Mesothelial cell of epicardium (in vitro differentiated cells): ENCODE measurements around the gene CHD2. TPM values are rescaled to one million over a fixed set of nuclear protein-coding genes. Genes with fewer than 3 reads are reported as not detected.
"Not testable (repeated sequence)": the region's sequence is repeated elsewhere in the genome, so short reads cannot be mapped to it uniquely, and the experiment has no call there.

Experiments
- DNase-seq, 2 experiments: peaks; one replicate each; pipeline ENCODE4 v3.0.0; 2021; ENCODE audit warnings: low spot score in 2 of 2; ENCODE audit not compliant: unreplicated experiment in 2 of 2
- H3K27ac Mint-ChIP-seq: 2 replicates; pipeline ENCODE4 v1.8.0; 2021; ENCODE audit warnings: mixed read lengths
- H3K27me3 Mint-ChIP-seq: 2 replicates; pipeline ENCODE4 v1.8.0; 2021; ENCODE audit warnings: low read depth, mixed read lengths
- H3K36me3 Mint-ChIP-seq: 2 replicates; pipeline ENCODE4 v1.8.0; 2021; ENCODE audit warnings: mixed read lengths
- H3K4me1 Mint-ChIP-seq: 2 replicates; pipeline ENCODE4 v1.8.0; 2021; ENCODE audit warnings: mixed read lengths
- H3K4me3 Mint-ChIP-seq: 2 replicates; pipeline ENCODE4 v1.8.0; 2021; ENCODE audit warnings: mild to moderate bottlenecking, moderate library complexity, mixed read lengths
- H3K9me3 Mint-ChIP-seq: 2 replicates; pipeline ENCODE4 v1.8.0; 2021; ENCODE audit warnings: mixed read lengths
- CTCF ChIP-seq: fragments of 200-600 bp; sonication (generic); IDR thresholded peaks from one replicate; pipeline ENCODE4 v1.5.0; 2021; ENCODE audit warnings: antibody characterized with exemption; ENCODE audit not compliant: unreplicated experiment
- total RNA-seq: library from RNA; stranded (reverse); gene quantifications from 3 replicates; pipeline ENCODE4 v1.2.1, GENCODE V29; 2021

The CHD2 gene
- total RNA-seq, 1 donor from 2014 or later: 178 TPM

- TF ChIP-seq CTCF: no peak
- Mint-ChIP-seq H3K4me3 (no peak overlapping the region), H3K36me3 (peaks cover 8% of the 10 kb centered on the region), H3K27ac (no peak overlapping the region), H3K4me1 (peaks cover 8% of the 10 kb centered on the region), H3K9me3 (no peaks in the 10 kb centered on the region), H3K27me3 (no peaks in the 10 kb centered on the region)
- DNase-seq: no peak
These were observed 137.9 kb downstream of the CHD2 start for GRCh38 chr15:93037820-93038705.

- H3K4me3 Mint-ChIP-seq, DNase-seq, H3K9me3 Mint-ChIP-seq, H3K4me1 Mint-ChIP-seq, H3K27ac Mint-ChIP-seq, H3K27me3 Mint-ChIP-seq: not testable (repeated sequence)
- H3K36me3 Mint-ChIP-seq: peaks cover 14% of the 10 kb centered on the region
These were observed 139.6 kb downstream of the CHD2 start for GRCh38 chr15:93039562-93040287.

- no peaks in the 10 kb centered on the region for H3K27me3 Mint-ChIP-seq
- no peak overlapping the region for H3K27ac Mint-ChIP-seq
- H3K4me1 Mint-ChIP-seq: peaks cover 8% of the 10 kb centered on the region
- TF ChIP-seq CTCF: no peak
- H3K4me3 Mint-ChIP-seq: no peak overlapping the region
- peaks cover 20% of the 10 kb centered on the region for H3K36me3 Mint-ChIP-seq
- H3K9me3 Mint-ChIP-seq: no peaks in the 10 kb centered on the region
- DNase-seq: no peak
These were observed 140.4 kb downstream of the CHD2 start for GRCh38 chr15:93040288-93041158.

GRCh38 chr15:93041159-93041547 is 141.0 kb downstream of the CHD2 start:
- Mint-ChIP-seq H3K27ac (no peak overlapping the region), H3K27me3 (no peaks in the 10 kb centered on the region), H3K4me1 (peaks cover 6% of the 10 kb centered on the region), H3K36me3 (peaks cover 26% of the 10 kb centered on the region), H3K4me3 (no peak overlapping the region), H3K9me3 (peaks cover 4% of the 10 kb centered on the region)
- no peak for TF ChIP-seq CTCF
- DNase-seq: no peak

GRCh38 chr15:93042211-93042610 is 142.1 kb downstream of the CHD2 start:
- Mint-ChIP-seq H3K27me3 (no peaks in the 10 kb centered on the region), H3K9me3 (peaks cover 8% of the 10 kb centered on the region), H3K4me1 (peaks cover 6% of the 10 kb centered on the region), H3K4me3 (no peak overlapping the region), H3K36me3 (peaks cover 36% of the 10 kb centered on the region), H3K27ac (no peak overlapping the region)
- no peak for DNase-seq
- no peak for TF ChIP-seq CTCF
